Ishikawa (cell line): Measurements from ENCODE around the gene DNPEP.

Source experiments
- CEBPB ChIP-seq: IDR thresholded peaks from 2 replicates; pipeline ENCODE4 v1.6.1; 2012
- CREB1 ChIP-seq: IDR thresholded peaks from 2 replicates; pipeline ENCODE4 v1.6.1; 2012; ENCODE audit warnings: low read depth
- EGR1 ChIP-seq: IDR thresholded peaks from 2 replicates; pipeline ENCODE4 v1.6.1; 2012
- EP300 ChIP-seq: IDR thresholded peaks from 2 replicates; pipeline ENCODE4 v1.6.1; 2012; ENCODE audit warnings: borderline replicate concordance
- FOXM1 ChIP-seq: IDR thresholded peaks from 2 replicates; pipeline ENCODE4 v1.6.1; 2012; ENCODE audit warnings: low read depth, borderline replicate concordance
- MAX ChIP-seq: IDR thresholded peaks from 2 replicates; pipeline ENCODE4 v1.6.1; 2012
- NFIC ChIP-seq: IDR thresholded peaks from 2 replicates; pipeline ENCODE4 v1.6.1; 2012
- RAD21 ChIP-seq: IDR thresholded peaks from 2 replicates; pipeline ENCODE4 v1.6.1; 2012; ENCODE audit warnings: low read depth
- REST ChIP-seq: IDR thresholded peaks from 2 replicates; pipeline ENCODE4 v1.6.1; 2012; ENCODE audit warnings: low read depth, mild to moderate bottlenecking
- TAF1 ChIP-seq: IDR thresholded peaks from 2 replicates; pipeline ENCODE4 v1.6.1; 2012; ENCODE audit warnings: low read depth, mild to moderate bottlenecking
- TCF12 ChIP-seq: IDR thresholded peaks from 2 replicates; pipeline ENCODE4 v1.6.1; 2012; ENCODE audit warnings: low read depth
- TEAD4 ChIP-seq: IDR thresholded peaks from 2 replicates; pipeline ENCODE4 v1.6.1; 2012
- USF1 ChIP-seq: IDR thresholded peaks from 2 replicates; pipeline ENCODE4 v1.6.1; 2012
- YY1 ChIP-seq: IDR thresholded peaks from 2 replicates; pipeline ENCODE4 v1.6.1; 2012; ENCODE audit warnings: low read depth
- ZBTB7A ChIP-seq: IDR thresholded peaks from 2 replicates; pipeline ENCODE4 v1.6.1; 2012; ENCODE audit warnings: low read depth

Gene DNPEP

GRCh38 chr2:219384859-219385258 is 2.9 kb downstream of the DNPEP start:
- TF ChIP-seq ZBTB7A (no peak), TCF12 (no peak), REST (no peak), EP300 (no peak), TEAD4 (no peak), RAD21 (no peak), NFIC (no peak), MAX (no peak), CREB1 (no peak), CEBPB (no peak), TAF1 (no peak), FOXM1 (no peak)

- TF ChIP-seq CEBPB (peak; percentile 48), TEAD4 (no peak)
These were observed 3.5 kb downstream of the DNPEP start for GRCh38 chr2:219384083-219384713.

- no peak for TF ChIP-seq TCF12
- TF ChIP-seq EGR1, result no peak
- TF ChIP-seq ZBTB7A, result no peak
- no peak for TF ChIP-seq FOXM1
- TF ChIP-seq CEBPB, result no peak
- no peak for TF ChIP-seq RAD21
- no peak for TF ChIP-seq TEAD4
- no peak for TF ChIP-seq TAF1
- TF ChIP-seq CREB1, result no peak
- no peak for TF ChIP-seq YY1
- no peak for TF ChIP-seq NFIC
- no peak for TF ChIP-seq EP300
- no peak for TF ChIP-seq USF1
- no peak for TF ChIP-seq REST
- TF ChIP-seq MAX, result no peak
These were observed 6.3 kb downstream of the DNPEP start for GRCh38 chr2:219381448-219381847.

GRCh38 chr2:219380926-219381325 is 6.8 kb downstream of the DNPEP start:
- TF ChIP-seq MAX, result no peak
- TF ChIP-seq EP300, result no peak
- no peak for TF ChIP-seq NFIC
- no peak for TF ChIP-seq USF1
- no peak for TF ChIP-seq TAF1
- TF ChIP-seq FOXM1, result no peak
- TF ChIP-seq REST, result no peak
- no peak for TF ChIP-seq ZBTB7A
- no peak for TF ChIP-seq RAD21
- no peak for TF ChIP-seq EGR1
- no peak for TF ChIP-seq TCF12
- TF ChIP-seq CREB1, result no peak
- TF ChIP-seq YY1, result no peak
- TF ChIP-seq TEAD4, result no peak
- TF ChIP-seq CEBPB, result no peak
